Neural progenitor cell (in vitro differentiated cells): ENCODE measurements around the gene IGFN1. TPM values are rescaled to one million over a fixed set of nuclear protein-coding genes. Genes with fewer than 3 reads are reported as not detected.

Experiments
- DNase-seq: peaks from one replicate; pipeline ENCODE4 v3.0.0-alpha.2; 2016; ENCODE audit warnings: low spot score
- H2AFZ ChIP-seq: fragments of 200-600 bp; sonication (generic); replicated peaks from 2 replicates; pipeline ENCODE4 v1.6.1; 2016; ENCODE audit warnings: antibody characterized with exemption
- H3F3A ChIP-seq: fragments of 200-600 bp; sonication (generic); 2 replicates; pipeline ENCODE4 v1.6.1; 2016; ENCODE audit warnings: antibody characterized with exemption, low read depth
- H3K27ac ChIP-seq: fragments of 200-600 bp; sonication (generic); 2 replicates; pipeline ENCODE4 v1.5.1; 2016; ENCODE audit warnings: mild to moderate bottlenecking
- H3K27me3 ChIP-seq: fragments of 200-600 bp; sonication (generic); 2 replicates; pipeline ENCODE4 v1.6.1; 2016; ENCODE audit warnings: mild to moderate bottlenecking, moderate library complexity
- H3K36me3 ChIP-seq: fragments of 200-600 bp; sonication (generic); 2 replicates; pipeline ENCODE4 v1.5.1; 2016
- H3K4me1 ChIP-seq: fragments of 200-600 bp; sonication (generic); 2 replicates; pipeline ENCODE4 v1.6.1; 2016; ENCODE audit warnings: mixed run types
- H3K4me2 ChIP-seq: fragments of 200-600 bp; sonication (generic); 2 replicates; pipeline ENCODE4 v1.6.1; 2016
- H3K4me3 ChIP-seq: fragments of 200-600 bp; sonication (generic); 2 replicates; pipeline ENCODE4 v1.5.1; 2016
- H3K79me2 ChIP-seq: fragments of 200-600 bp; sonication (generic); 2 replicates; pipeline ENCODE4 v1.6.1; 2016; ENCODE audit warnings: low read depth
- H3K9ac ChIP-seq: fragments of 200-600 bp; sonication (generic); 2 replicates; pipeline ENCODE4 v1.6.1; 2016
- H3K9me3 ChIP-seq: fragments of 200-600 bp; sonication (generic); 2 replicates; pipeline ENCODE4 v1.5.1; 2016; ENCODE audit warnings: low read depth
- H4K20me1 ChIP-seq: fragments of 200-600 bp; sonication (generic); 2 replicates; pipeline ENCODE4 v1.6.1; 2016; ENCODE audit warnings: low read depth
- H3K27ac Mint-ChIP-seq: 3 replicates; pipeline ENCODE4 v1.8.0; 2021; ENCODE audit warnings: mixed read lengths
- H3K27me3 Mint-ChIP-seq: 2 replicates; pipeline ENCODE4 v1.8.0; 2022; ENCODE audit warnings: low read depth, mild to moderate bottlenecking, inconsistent platforms, moderate library complexity, mixed read lengths; ENCODE audit not compliant: insufficient read depth
- H3K36me3 Mint-ChIP-seq: 3 replicates; pipeline ENCODE4 v1.8.0; 2021; ENCODE audit warnings: mixed read lengths
- H3K4me1 Mint-ChIP-seq: 3 replicates; pipeline ENCODE4 v1.8.0; 2021; ENCODE audit warnings: mixed read lengths
- H3K4me3 Mint-ChIP-seq: 3 replicates; pipeline ENCODE4 v1.8.0; 2021; ENCODE audit warnings: mild to moderate bottlenecking, moderate library complexity, mixed read lengths
- H3K9me3 Mint-ChIP-seq: 3 replicates; pipeline ENCODE4 v1.8.0; 2020; ENCODE audit warnings: mixed read lengths
- EZH2 ChIP-seq: fragments of 200-600 bp; sonication (generic); IDR thresholded peaks from 2 replicates; pipeline ENCODE4 v1.6.1; 2017; ENCODE audit warnings: antibody characterized with exemption, mild to moderate bottlenecking, moderate library complexity
- EZH2phosphoT487 ChIP-seq: fragments of 200-600 bp; sonication (generic); IDR thresholded peaks from 2 replicates; pipeline ENCODE4 v1.6.1; 2017; ENCODE audit warnings: antibody characterized with exemption
- total RNA-seq: library from RNA; depleted of rRNA; stranded (reverse); fragments of >200 nt; gene quantifications from 2 replicates; pipeline ENCODE4 v1.2.3, GENCODE V29; 2015; ENCODE audit warnings: low replicate concordance
- TF ChIP-seq, protein P1 (sequence below): fragments of 200-600 bp; sonication (generic); IDR thresholded peaks from 2 replicates; pipeline ENCODE4 v1.5.1; 2017; ENCODE audit warnings: antibody characterized with exemption, mild to moderate bottlenecking

The IGFN1 gene
- total RNA-seq, 1 donor from 2014 or later = not detected

DNA sequence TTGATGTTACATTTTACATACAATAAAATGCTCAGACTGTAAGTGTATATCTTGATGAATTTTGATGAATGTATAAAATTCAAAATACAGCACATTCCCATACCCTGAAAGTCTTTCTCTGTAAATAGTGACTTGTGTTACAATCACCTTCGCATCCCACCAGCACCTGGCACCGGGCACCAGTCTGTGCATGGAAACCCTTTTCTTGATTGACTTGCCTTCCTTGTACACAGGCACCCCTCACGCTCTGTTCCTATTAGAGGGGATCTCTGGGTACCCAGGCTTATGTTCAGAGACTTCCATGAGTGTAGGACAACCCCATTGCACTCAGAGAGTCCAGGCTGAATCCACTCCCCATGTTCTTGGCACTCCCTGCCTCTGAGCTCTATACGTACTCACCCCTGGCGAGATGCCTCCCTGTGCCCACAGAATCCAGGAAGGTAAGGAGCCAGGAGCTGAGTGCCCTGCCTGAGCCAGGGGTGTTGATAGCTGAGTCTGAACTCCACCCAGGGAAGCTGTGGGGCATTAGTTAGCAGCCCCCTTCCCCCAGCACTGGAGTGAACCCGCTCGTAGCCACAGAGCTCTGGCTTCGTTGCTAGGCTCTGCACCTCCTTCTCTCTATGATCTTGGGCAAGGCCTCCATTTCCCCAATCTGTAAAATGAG lies 70.2 kb downstream of the IGFN1 start:
- Histone ChIP-seq H3K9ac (no peak overlapping the region), H3K36me3 (no peaks in the 10 kb centered on the region), H4K20me1 (no peaks in the 10 kb centered on the region), H3K4me2 (no peak overlapping the region), H3K79me2 (no peaks in the 10 kb centered on the region), H3K27ac (no peak overlapping the region), H3K4me1 (peaks cover 4% of the 10 kb centered on the region), H2AFZ (no peak overlapping the region), H3K9me3 (no peaks in the 10 kb centered on the region), H3K4me3 (no peak overlapping the region), H3K27me3 (peaks cover 22% of the 10 kb centered on the region), H3F3A (no peaks in the 10 kb centered on the region)
- no peaks in the 10 kb centered on the region for H3K9me3 Mint-ChIP-seq
- DNase-seq = no peak
- H3K4me3 Mint-ChIP-seq = no peak overlapping the region
- TF ChIP-seq, protein P1, sequence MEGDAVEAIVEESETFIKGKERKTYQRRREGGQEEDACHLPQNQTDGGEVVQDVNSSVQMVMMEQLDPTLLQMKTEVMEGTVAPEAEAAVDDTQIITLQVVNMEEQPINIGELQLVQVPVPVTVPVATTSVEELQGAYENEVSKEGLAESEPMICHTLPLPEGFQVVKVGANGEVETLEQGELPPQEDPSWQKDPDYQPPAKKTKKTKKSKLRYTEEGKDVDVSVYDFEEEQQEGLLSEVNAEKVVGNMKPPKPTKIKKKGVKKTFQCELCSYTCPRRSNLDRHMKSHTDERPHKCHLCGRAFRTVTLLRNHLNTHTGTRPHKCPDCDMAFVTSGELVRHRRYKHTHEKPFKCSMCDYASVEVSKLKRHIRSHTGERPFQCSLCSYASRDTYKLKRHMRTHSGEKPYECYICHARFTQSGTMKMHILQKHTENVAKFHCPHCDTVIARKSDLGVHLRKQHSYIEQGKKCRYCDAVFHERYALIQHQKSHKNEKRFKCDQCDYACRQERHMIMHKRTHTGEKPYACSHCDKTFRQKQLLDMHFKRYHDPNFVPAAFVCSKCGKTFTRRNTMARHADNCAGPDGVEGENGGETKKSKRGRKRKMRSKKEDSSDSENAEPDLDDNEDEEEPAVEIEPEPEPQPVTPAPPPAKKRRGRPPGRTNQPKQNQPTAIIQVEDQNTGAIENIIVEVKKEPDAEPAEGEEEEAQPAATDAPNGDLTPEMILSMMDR = no peak
- TF ChIP-seq EZH2phosphoT487 (no peak), EZH2 (no peak)
- peaks cover 3% of the 10 kb centered on the region for H3K4me1 Mint-ChIP-seq
- no peaks in the 10 kb centered on the region for H3K36me3 Mint-ChIP-seq
- H3K27me3 Mint-ChIP-seq = peaks cover 9% of the 10 kb centered on the region
- H3K27ac Mint-ChIP-seq = peak overlapping the region; percentile 9

DNA sequence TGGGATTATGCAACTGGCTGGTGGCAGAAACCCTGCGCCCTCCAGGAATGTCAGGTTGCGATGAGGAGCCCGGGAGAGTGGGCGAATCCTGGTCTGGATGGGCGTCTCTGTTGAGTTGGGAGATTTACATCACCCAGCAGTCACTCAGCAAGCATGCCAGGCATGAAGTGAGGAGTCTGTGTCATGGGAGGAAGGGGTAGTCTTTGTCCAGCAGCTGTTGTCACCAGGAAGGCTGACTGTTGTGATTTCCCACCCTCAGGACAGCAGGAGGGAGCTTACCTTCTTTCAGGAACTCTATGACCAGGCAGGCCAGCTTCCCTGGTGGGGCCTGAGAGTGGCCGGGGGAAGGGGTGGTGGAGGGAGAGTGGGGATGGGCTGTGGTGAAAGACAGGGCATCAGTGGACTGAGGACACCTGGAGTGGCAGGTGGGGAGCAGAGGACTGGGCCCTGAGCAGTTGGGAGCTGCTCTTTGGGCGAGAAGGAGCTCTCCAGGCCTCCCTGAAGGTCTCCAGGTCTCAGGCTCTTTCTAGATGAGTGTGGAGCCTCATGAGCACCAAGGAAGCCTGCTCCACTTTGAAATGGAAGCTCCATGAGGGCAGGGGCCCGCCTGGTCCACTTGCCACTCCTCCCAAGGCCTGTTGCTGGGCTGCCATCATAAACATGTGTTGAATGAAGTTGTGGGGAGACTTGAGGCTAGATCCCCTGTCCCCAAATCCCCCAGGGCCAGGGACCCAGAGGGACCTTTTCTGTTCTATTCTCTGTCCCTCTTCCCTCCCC lies 71.3 kb downstream of the IGFN1 start:
- Histone ChIP-seq H3K4me2 (no peak overlapping the region), H3F3A (no peaks in the 10 kb centered on the region), H3K36me3 (no peaks in the 10 kb centered on the region), H3K4me1 (peaks cover 4% of the 10 kb centered on the region), H3K4me3 (no peak overlapping the region), H3K27ac (no peak overlapping the region), H3K9ac (no peak overlapping the region), H2AFZ (no peak overlapping the region), H3K79me2 (no peaks in the 10 kb centered on the region), H3K27me3 (peaks cover 22% of the 10 kb centered on the region), H3K9me3 (no peaks in the 10 kb centered on the region), H4K20me1 (no peaks in the 10 kb centered on the region)
- Mint-ChIP-seq H3K4me1 (peaks cover 3% of the 10 kb centered on the region), H3K27me3 (peaks cover 9% of the 10 kb centered on the region), H3K36me3 (no peaks in the 10 kb centered on the region), H3K4me3 (no peak overlapping the region), H3K9me3 (no peaks in the 10 kb centered on the region), H3K27ac (no peak overlapping the region)
- DNase-seq = no peak
- TF ChIP-seq, protein P1 = no peak
- no peak for TF ChIP-seq EZH2
- no peak for TF ChIP-seq EZH2phosphoT487

DNA sequence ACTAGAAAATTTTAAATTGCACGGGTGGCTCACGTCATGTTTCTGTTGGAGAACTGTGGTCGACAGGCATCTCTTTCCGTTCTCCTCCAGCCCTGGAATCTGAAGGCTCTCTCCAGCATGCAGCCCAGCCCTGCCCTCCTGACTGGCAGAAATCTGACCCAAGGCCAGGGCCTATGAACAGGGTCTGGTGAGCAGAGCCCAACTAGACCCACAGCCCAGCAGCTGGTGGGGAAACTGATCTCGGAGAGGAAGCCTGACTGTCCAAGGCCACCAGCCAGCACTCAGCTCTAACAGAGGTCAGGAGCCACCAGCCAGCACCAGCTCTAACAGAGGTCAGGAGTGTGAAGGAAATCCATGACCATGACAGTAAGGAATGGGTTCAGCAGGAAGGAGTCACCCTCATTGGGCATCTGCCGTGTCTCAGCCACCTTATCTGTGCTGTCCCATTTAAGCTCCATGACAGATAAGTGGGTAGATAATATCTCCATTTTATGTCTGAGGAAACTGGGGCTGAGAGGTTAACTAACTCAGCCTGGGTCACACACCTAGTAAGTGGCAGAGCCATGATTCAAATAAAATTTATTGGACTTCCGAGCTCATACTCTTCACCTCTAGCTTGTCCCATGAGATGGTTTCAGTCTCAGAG lies 72.5 kb downstream of the IGFN1 start:
- TF ChIP-seq EZH2phosphoT487 (no peak), EZH2 (no peak)
- TF ChIP-seq, protein P1 = no peak
- H4K20me1 ChIP-seq = no peaks in the 10 kb centered on the region
- H3K4me3 Mint-ChIP-seq = no peak overlapping the region
- H3K4me3 ChIP-seq = no peak overlapping the region
- H3K27me3 ChIP-seq = peaks cover 22% of the 10 kb centered on the region
- no peaks in the 10 kb centered on the region for H3K9me3 Mint-ChIP-seq
- no peak overlapping the region for H2AFZ ChIP-seq
- no peak overlapping the region for H3K4me2 ChIP-seq
- no peaks in the 10 kb centered on the region for H3F3A ChIP-seq
- peaks cover 9% of the 10 kb centered on the region for H3K27me3 Mint-ChIP-seq
- peaks cover 5% of the 10 kb centered on the region for H3K4me1 Mint-ChIP-seq
- no peaks in the 10 kb centered on the region for H3K9me3 ChIP-seq
- H3K36me3 Mint-ChIP-seq = no peaks in the 10 kb centered on the region
- H3K27ac ChIP-seq = no peak overlapping the region
- H3K9ac ChIP-seq = no peak overlapping the region
- H3K27ac Mint-ChIP-seq = no peak overlapping the region
- DNase-seq = no peak
- peaks cover 4% of the 10 kb centered on the region for H3K4me1 ChIP-seq
- no peaks in the 10 kb centered on the region for H3K36me3 ChIP-seq
- H3K79me2 ChIP-seq = no peaks in the 10 kb centered on the region
